HG02938 (cell line): ENCODE measurements around the gene HOXA1.

Source experiments
- ATAC-seq: cut with Tn5 transposase; IDR thresholded peaks from one replicate; pipeline ENCODE4 v1.9.1; 2021; ENCODE audit warnings: mild to moderate bottlenecking, moderate library complexity; ENCODE audit not compliant: unreplicated experiment

HOXA1 gene

GRCh38 chr7:27094304-27095049, 1.3 kb downstream of the HOXA1 start:
- no peak for ATAC-seq

- ATAC-seq: no peak
Observed at GRCh38 chr7:27093184-27093895, 2.5 kb downstream of the HOXA1 start.

GRCh38 chr7:27092819-27093110, 3.0 kb downstream of the HOXA1 start:
- no peak for ATAC-seq

- ATAC-seq: no peak
Observed at GRCh38 chr7:27091941-27092818, 3.6 kb downstream of the HOXA1 start.

GRCh38 chr7:27091105-27091504, 4.7 kb downstream of the HOXA1 start:
- no peak for ATAC-seq

GRCh38 chr7:27088002-27088922, 7.5 kb downstream of the HOXA1 start:
- no peak for ATAC-seq

- peak; percentile 88 for ATAC-seq
Observed at GRCh38 chr7:27083646-27084045, 12.2 kb downstream of the HOXA1 start.

- ATAC-seq: no peak
Observed at GRCh38 chr7:27082171-27082570, 13.6 kb downstream of the HOXA1 start.

GRCh38 chr7:27080844-27081436, 14.9 kb downstream of the HOXA1 start:
- no peak for ATAC-seq

- ATAC-seq: no peak
Observed at GRCh38 chr7:27079234-27079975, 16.4 kb downstream of the HOXA1 start.

- no peak for ATAC-seq
Observed at GRCh38 chr7:27078616-27079233, 17.1 kb downstream of the HOXA1 start.

- no peak for ATAC-seq
Observed at GRCh38 chr7:27073076-27073475, 22.7 kb downstream of the HOXA1 start.

GRCh38 chr7:27071622-27072390, 24.0 kb downstream of the HOXA1 start:
- ATAC-seq: no peak

GRCh38 chr7:27068259-27068658, 27.5 kb downstream of the HOXA1 start:
- ATAC-seq: no peak

- ATAC-seq: no peak
Observed at GRCh38 chr7:27066148-27066547, 29.7 kb downstream of the HOXA1 start.

GRCh38 chr7:27065709-27066108, 30.1 kb downstream of the HOXA1 start:
- ATAC-seq: no peak

GRCh38 chr7:27064661-27065060, 31.1 kb downstream of the HOXA1 start:
- no peak for ATAC-seq

- ATAC-seq: no peak
Observed at GRCh38 chr7:27064159-27064558, 31.6 kb downstream of the HOXA1 start.
